Activated CD4-positive, alpha-beta memory T cell treated with anti-CD3 and anti-CD28 coated beads, Interleukin-2, amount 10 ng/mL, durations not matched to agents 7 days and 5 days (primary cell): Measurements from ENCODE around the gene CRB1. TPM values are rescaled to one million over a fixed set of nuclear protein-coding genes. Genes with fewer than 3 reads are reported as not detected.
"Not testable (repeated sequence)": the region's sequence is repeated elsewhere in the genome, so short reads cannot be mapped to it uniquely, and the experiment has no call there.

ENCODE experiments used
- CTCF ChIA-PET: fragments of 350-600 bp; sonication (Branson Sonifier 250); formaldehyde crosslinking; loops from one replicate; lab custom pipeline; 2021; ENCODE audit warnings: antibody characterized with exemption, inconsistent platforms; lab: Charles Lee
- POLR2A ChIA-PET: fragments of 350-600 bp; sonication (Branson Sonifier 250); formaldehyde crosslinking; loops from one replicate; lab custom pipeline; 2021; ENCODE audit warnings: antibody characterized with exemption; lab: Charles Lee
- DNase-seq: peaks from one replicate; pipeline ENCODE4 v3.0.0-alpha.2; 2020
- H3K27ac Mint-ChIP-seq: one replicate; pipeline ENCODE4 v1.8.0; 2021; ENCODE audit warnings: mild to moderate bottlenecking, mixed read lengths
- H3K27me3 Mint-ChIP-seq: one replicate; pipeline ENCODE4 v1.8.0; 2021; ENCODE audit warnings: mixed read lengths
- H3K36me3 Mint-ChIP-seq: one replicate; pipeline ENCODE4 v1.8.0; 2021; ENCODE audit warnings: low read depth, mixed read lengths
- H3K4me1 Mint-ChIP-seq: one replicate; pipeline ENCODE4 v1.8.0; 2021; ENCODE audit warnings: mixed read lengths
- H3K4me3 Mint-ChIP-seq: one replicate; pipeline ENCODE4 v1.8.0; 2021; ENCODE audit warnings: mild to moderate bottlenecking, mixed read lengths
- H3K9me3 Mint-ChIP-seq: one replicate; pipeline ENCODE4 v1.8.0; 2021; ENCODE audit warnings: mixed read lengths
- total RNA-seq, 2 experiments: library from RNA; stranded (reverse); gene quantifications; one replicate each; pipeline ENCODE4 v1.2.3, GENCODE V29; 2021

The CRB1 gene
- total RNA-seq, 2 experiments from 2014 or later = not detected

GRCh38 chr1:197399755-197400521 is 131.9 kb downstream of the CRB1 start:
- Mint-ChIP-seq H3K4me1 (no peaks in the 10 kb centered on the region), H3K4me3 (no peak overlapping the region), H3K27ac (no peak overlapping the region), H3K27me3 (peaks cover 15% of the 10 kb centered on the region), H3K9me3 (no peaks in the 10 kb centered on the region), H3K36me3 (no peaks in the 10 kb centered on the region)
- ChIA-PET CTCF (interaction anchor here (0.6 to 2.0 kb wide), 29 partner anchors 8 to 1957 kb away, joined by 3 to 7 read pairs (median 4); no protein-coding TSS in a partner anchor), POLR2A (no interaction called here)
- DNase-seq = peak; percentile 17

- CTCF ChIA-PET = interaction anchor here (0.6 to 2.0 kb wide), 16 partner anchors 9 to 1957 kb away, joined by 3 to 7 read pairs (median 4); no protein-coding TSS in a partner anchor
- Mint-ChIP-seq H3K9me3 (no peaks in the 10 kb centered on the region), H3K36me3 (no peaks in the 10 kb centered on the region), H3K4me1 (no peaks in the 10 kb centered on the region), H3K27me3 (peaks cover 15% of the 10 kb centered on the region), H3K27ac (no peak overlapping the region), H3K4me3 (peak overlapping the region; percentile 18)
- POLR2A ChIA-PET = no interaction called here
- no peak for DNase-seq
Observed at GRCh38 chr1:197400522-197400902, 132.5 kb downstream of the CRB1 start.

- Mint-ChIP-seq H3K4me1 (no peaks in the 10 kb centered on the region), H3K27ac (no peak overlapping the region), H3K4me3 (no peak overlapping the region), H3K9me3 (no peaks in the 10 kb centered on the region), H3K27me3 (peaks cover 15% of the 10 kb centered on the region), H3K36me3 (no peaks in the 10 kb centered on the region)
- POLR2A ChIA-PET = no interaction called here
- no peak for DNase-seq
- CTCF ChIA-PET = no interaction called here
Observed at GRCh38 chr1:197402189-197402588, 134.1 kb downstream of the CRB1 start.

GRCh38 chr1:197404774-197405173 is 136.7 kb downstream of the CRB1 start:
- POLR2A ChIA-PET, H3K4me3 Mint-ChIP-seq, CTCF ChIA-PET, H3K36me3 Mint-ChIP-seq, H3K27ac Mint-ChIP-seq, H3K9me3 Mint-ChIP-seq, DNase-seq, H3K4me1 Mint-ChIP-seq: not testable (repeated sequence)
- peaks cover 12% of the 10 kb centered on the region for H3K27me3 Mint-ChIP-seq

- DNase-seq, H3K36me3 Mint-ChIP-seq, CTCF ChIA-PET, POLR2A ChIA-PET, H3K9me3 Mint-ChIP-seq, H3K4me3 Mint-ChIP-seq, H3K4me1 Mint-ChIP-seq, H3K27ac Mint-ChIP-seq: not testable (repeated sequence)
- peaks cover 11% of the 10 kb centered on the region for H3K27me3 Mint-ChIP-seq
Observed at GRCh38 chr1:197405614-197406013, 137.6 kb downstream of the CRB1 start.

GRCh38 chr1:197413564-197413963 is 145.5 kb downstream of the CRB1 start:
- POLR2A ChIA-PET = no interaction called here
- DNase-seq = no peak
- Mint-ChIP-seq H3K36me3 (no peaks in the 10 kb centered on the region), H3K4me1 (no peaks in the 10 kb centered on the region), H3K27me3 (peaks cover 13% of the 10 kb centered on the region), H3K9me3 (no peaks in the 10 kb centered on the region), H3K4me3 (no peak overlapping the region), H3K27ac (no peak overlapping the region)
- CTCF ChIA-PET = no interaction called here

- CTCF ChIA-PET = interaction anchor here (0.6 kb wide), 1 partner anchor 222 kb away, joined by 3 read pairs; no protein-coding TSS in a partner anchor
- H3K27ac Mint-ChIP-seq = no peak overlapping the region
- H3K36me3 Mint-ChIP-seq = no peaks in the 10 kb centered on the region
Observed at GRCh38 chr1:197415221-197415620, 147.2 kb downstream of the CRB1 start.

GRCh38 chr1:197418693-197419092 is 150.6 kb downstream of the CRB1 start:
- Mint-ChIP-seq H3K4me3 (no peak overlapping the region), H3K27me3 (peaks cover 8% of the 10 kb centered on the region), H3K36me3 (no peaks in the 10 kb centered on the region), H3K4me1 (no peaks in the 10 kb centered on the region), H3K9me3 (no peaks in the 10 kb centered on the region), H3K27ac (no peak overlapping the region)
- ChIA-PET POLR2A (no interaction called here), CTCF (no interaction called here)
- no peak for DNase-seq

More at GRCh38 chr1:197415221-197415620, 147.2 kb downstream of the CRB1 start:
- no peak for DNase-seq
- Mint-ChIP-seq H3K9me3 (no peaks in the 10 kb centered on the region), H3K27me3 (peaks cover 13% of the 10 kb centered on the region), H3K4me1 (no peaks in the 10 kb centered on the region), H3K4me3 (no peak overlapping the region)
- POLR2A ChIA-PET = no interaction called here

GRCh38 chr1:197422993-197423392 is 154.9 kb downstream of the CRB1 start:
- POLR2A ChIA-PET = no interaction called here

GRCh38 chr1:197424380-197424779 is 156.3 kb downstream of the CRB1 start:
- Mint-ChIP-seq H3K27ac (no peak overlapping the region), H3K4me3 (no peak overlapping the region), H3K27me3 (peaks cover 4% of the 10 kb centered on the region), H3K36me3 (no peaks in the 10 kb centered on the region), H3K9me3 (no peaks in the 10 kb centered on the region), H3K4me1 (no peaks in the 10 kb centered on the region)
- ChIA-PET CTCF (no interaction called here), POLR2A (no interaction called here)
- no peak for DNase-seq

More at GRCh38 chr1:197422993-197423392, 154.9 kb downstream of the CRB1 start:
- Mint-ChIP-seq H3K36me3 (no peaks in the 10 kb centered on the region), H3K27me3 (peaks cover 4% of the 10 kb centered on the region), H3K27ac (no peak overlapping the region), H3K4me1 (no peaks in the 10 kb centered on the region), H3K4me3 (no peak overlapping the region), H3K9me3 (no peaks in the 10 kb centered on the region)
- DNase-seq = no peak
- CTCF ChIA-PET = no interaction called here

GRCh38 chr1:197429372-197429771 is 161.3 kb downstream of the CRB1 start:
- Mint-ChIP-seq H3K27me3 (no peaks in the 10 kb centered on the region), H3K36me3 (no peaks in the 10 kb centered on the region), H3K9me3 (no peaks in the 10 kb centered on the region)

GRCh38 chr1:197435224-197435623 is 167.2 kb downstream of the CRB1 start:
- Mint-ChIP-seq H3K36me3 (no peaks in the 10 kb centered on the region), H3K27ac (no peak overlapping the region), H3K4me1 (no peaks in the 10 kb centered on the region), H3K4me3 (no peak overlapping the region), H3K27me3 (peaks cover 2% of the 10 kb centered on the region), H3K9me3 (no peaks in the 10 kb centered on the region)
- POLR2A ChIA-PET = no interaction called here
- CTCF ChIA-PET = no interaction called here
- no peak for DNase-seq

More at GRCh38 chr1:197429372-197429771, 161.3 kb downstream of the CRB1 start:
- ChIA-PET CTCF (no interaction called here), POLR2A (no interaction called here)
- DNase-seq = no peak
- Mint-ChIP-seq H3K4me1 (no peaks in the 10 kb centered on the region), H3K4me3 (no peak overlapping the region), H3K27ac (no peak overlapping the region)

GRCh38 chr1:197437601-197438000 is 169.5 kb downstream of the CRB1 start:
- no peak for DNase-seq
- H3K27ac Mint-ChIP-seq = no peak overlapping the region
- H3K9me3 Mint-ChIP-seq = no peaks in the 10 kb centered on the region
- ChIA-PET POLR2A (no interaction called here), CTCF (interaction anchor here (1.3 kb wide), 1 partner anchor 38 kb away, joined by 4 read pairs; no protein-coding TSS in a partner anchor)
- no peaks in the 10 kb centered on the region for H3K36me3 Mint-ChIP-seq
- H3K4me1 Mint-ChIP-seq = no peaks in the 10 kb centered on the region
- no peak overlapping the region for H3K4me3 Mint-ChIP-seq
- H3K27me3 Mint-ChIP-seq = peaks cover 2% of the 10 kb centered on the region
